WTC11 (cell line): ENCODE measurements around the gene PPP1R10.

Experiments used
- ATF1 ChIP-seq: sonication (generic); formaldehyde crosslinking; IDR thresholded peaks from 2 replicates; pipeline ENCODE4 v1.8.1; 2023; ENCODE audit warnings: mild to moderate bottlenecking, moderate library complexity, missing genetic modification reagents
- CREB1 ChIP-seq: sonication (generic); formaldehyde crosslinking; IDR thresholded peaks from 2 replicates; pipeline ENCODE4 v1.8.0; 2023; ENCODE audit warnings: mild to moderate bottlenecking, missing genetic modification reagents
- CTCF ChIP-seq: fragments of 200-600 bp; IDR thresholded peaks from 2 replicates; pipeline ENCODE4 v1.8.0; 2022; ENCODE audit warnings: antibody characterized with exemption
- ESRRA ChIP-seq: sonication (generic); formaldehyde crosslinking; IDR thresholded peaks from 2 replicates; pipeline ENCODE4 v1.8.1; 2022; ENCODE audit warnings: mild to moderate bottlenecking, missing genetic modification reagents, borderline replicate concordance
- NFYB ChIP-seq: sonication (generic); formaldehyde crosslinking; conservative IDR thresholded peaks from 2 replicates; pipeline ENCODE4 v1.8.0; 2022; ENCODE audit warnings: low read depth, missing genetic modification reagents
- NR3C1 ChIP-seq: sonication (generic); formaldehyde crosslinking; conservative IDR thresholded peaks from 2 replicates; pipeline ENCODE4 v1.8.1; 2023; ENCODE audit warnings: low read depth, mild to moderate bottlenecking, missing genetic modification reagents
- SP1 ChIP-seq: sonication (generic); formaldehyde crosslinking; conservative IDR thresholded peaks from 2 replicates; pipeline ENCODE4 v1.8.1; 2022; ENCODE audit warnings: missing genetic modification reagents
- TP53 ChIP-seq: sonication (generic); formaldehyde crosslinking; IDR thresholded peaks from 2 replicates; pipeline ENCODE4 v1.8.1; 2023; ENCODE audit warnings: mild to moderate bottlenecking, missing genetic modification reagents
- USF2 ChIP-seq: sonication (generic); formaldehyde crosslinking; IDR thresholded peaks from 2 replicates; pipeline ENCODE4 v1.8.1; 2023; ENCODE audit warnings: mild to moderate bottlenecking, missing genetic modification reagents, moderate library complexity
- TF ChIP-seq, protein P1 (sequence below): sonication (generic); formaldehyde crosslinking; IDR thresholded peaks from 2 replicates; pipeline ENCODE4 v1.8.1; 2022; ENCODE audit warnings: low read depth, missing genetic modification reagents, borderline replicate concordance

GRCh38 chr6:30589754-30590358 lies 27.2 kb downstream of the PPP1R10 start:
- TF ChIP-seq TP53 (no peak), CREB1 (CRISPR knock-in tag) (no peak), NR3C1 (CRISPR knock-in tag) (no peak), CTCF (no peak), SP1 (no peak), USF2 (CRISPR knock-in tag) (no peak), NFYB (CRISPR knock-in tag) (no peak), ESRRA (CRISPR knock-in tag) (no peak), ATF1 (CRISPR knock-in tag) (no peak)
- TF ChIP-seq, protein P1, sequence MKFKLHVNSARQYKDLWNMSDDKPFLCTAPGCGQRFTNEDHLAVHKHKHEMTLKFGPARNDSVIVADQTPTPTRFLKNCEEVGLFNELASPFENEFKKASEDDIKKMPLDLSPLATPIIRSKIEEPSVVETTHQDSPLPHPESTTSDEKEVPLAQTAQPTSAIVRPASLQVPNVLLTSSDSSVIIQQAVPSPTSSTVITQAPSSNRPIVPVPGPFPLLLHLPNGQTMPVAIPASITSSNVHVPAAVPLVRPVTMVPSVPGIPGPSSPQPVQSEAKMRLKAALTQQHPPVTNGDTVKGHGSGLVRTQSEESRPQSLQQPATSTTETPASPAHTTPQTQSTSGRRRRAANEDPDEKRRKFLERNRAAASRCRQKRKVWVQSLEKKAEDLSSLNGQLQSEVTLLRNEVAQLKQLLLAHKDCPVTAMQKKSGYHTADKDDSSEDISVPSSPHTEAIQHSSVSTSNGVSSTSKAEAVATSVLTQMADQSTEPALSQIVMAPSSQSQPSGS, result no peak
